GM18517 (cell line): ENCODE measurements around the gene FAF2.

ENCODE experiments used
- ATAC-seq: cut with Tn5 transposase; IDR thresholded peaks from one replicate; pipeline ENCODE4 v1.9.1; 2021; ENCODE audit warnings: mild to moderate bottlenecking, moderate library complexity; ENCODE audit not compliant: unreplicated experiment

FAF2 gene

DNA sequence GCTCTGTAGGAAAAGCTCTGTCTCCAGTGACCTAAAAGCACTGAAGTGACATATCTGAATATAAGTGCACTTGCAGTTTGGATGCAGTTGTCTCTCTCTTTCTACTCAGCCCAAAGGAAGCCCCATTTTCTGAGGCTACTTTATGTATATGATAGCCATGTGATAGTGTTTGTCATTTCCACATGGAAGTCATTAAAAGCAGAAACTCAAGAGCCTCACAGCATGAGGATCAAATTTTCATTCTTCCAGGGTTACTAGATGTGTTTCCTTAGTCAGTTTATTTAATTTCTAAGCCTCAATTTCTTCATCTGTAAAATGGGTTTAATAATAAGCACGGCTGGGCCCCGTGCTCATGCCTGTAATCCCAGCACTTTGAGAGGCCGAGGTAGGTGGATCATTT, 52.3 kb downstream of the FAF2 start:
- no peak for ATAC-seq

DNA sequence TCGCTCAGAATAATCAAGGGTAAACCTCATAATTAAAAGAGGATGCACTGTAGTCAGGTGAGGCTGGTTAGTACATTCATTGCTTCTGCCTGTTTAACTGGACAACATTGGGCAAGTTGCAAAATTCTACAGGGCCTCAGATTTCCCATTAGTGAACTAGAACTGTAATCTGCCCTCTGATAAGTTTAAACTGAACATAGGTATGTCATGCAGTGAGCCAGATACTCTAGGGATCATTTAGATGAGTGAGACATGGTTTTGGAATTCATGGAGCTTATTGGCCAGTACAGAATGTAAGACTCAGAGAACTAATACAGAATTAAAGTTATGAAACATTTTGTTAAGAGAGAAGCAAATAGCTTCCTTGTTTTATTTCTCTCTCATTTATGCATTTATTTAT, 53.1 kb downstream of the FAF2 start:
- no peak for ATAC-seq

DNA sequence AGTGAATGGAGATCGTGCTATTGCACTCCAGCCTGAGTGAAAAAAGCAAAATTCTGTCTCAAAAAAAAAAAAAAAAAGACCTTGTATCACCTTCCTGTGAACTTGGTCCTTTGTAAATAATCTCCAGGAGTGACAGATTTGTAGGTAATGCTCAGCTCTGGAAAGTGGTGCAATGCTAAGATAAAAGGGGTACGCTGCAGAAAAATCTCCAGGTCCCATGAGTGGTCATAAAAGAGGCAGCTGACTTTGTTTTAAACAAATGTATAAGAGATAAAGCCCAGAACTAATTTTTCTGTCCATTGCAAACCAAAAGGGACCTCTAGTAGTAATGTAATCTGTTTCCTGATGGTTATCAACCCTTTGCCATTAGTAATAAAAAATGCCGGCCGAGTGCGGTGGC, 55.3 kb downstream of the FAF2 start:
- ATAC-seq, result no peak

GRCh38 chr5:176507911-176508310, 59.7 kb downstream of the FAF2 start:
- no peak for ATAC-seq

DNA sequence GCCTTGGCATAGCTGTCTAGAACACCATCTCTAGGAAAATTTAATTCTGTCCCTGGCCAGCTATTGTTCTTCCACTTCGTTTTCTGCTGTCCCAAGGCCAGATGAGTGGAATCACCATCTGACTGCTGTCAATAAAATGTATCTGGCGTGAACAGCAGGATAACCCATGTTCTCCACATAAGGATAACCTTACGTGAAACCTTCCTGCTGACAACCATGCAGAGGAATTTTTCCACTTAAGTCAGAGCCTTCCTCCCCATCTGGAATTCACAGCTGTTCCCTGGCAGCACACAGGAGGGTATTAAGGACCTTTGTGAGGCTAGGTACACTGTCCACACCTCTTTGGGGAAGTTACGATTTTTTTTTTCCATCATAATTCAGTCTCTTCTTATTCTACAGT, 60.4 kb downstream of the FAF2 start:
- no peak for ATAC-seq

DNA sequence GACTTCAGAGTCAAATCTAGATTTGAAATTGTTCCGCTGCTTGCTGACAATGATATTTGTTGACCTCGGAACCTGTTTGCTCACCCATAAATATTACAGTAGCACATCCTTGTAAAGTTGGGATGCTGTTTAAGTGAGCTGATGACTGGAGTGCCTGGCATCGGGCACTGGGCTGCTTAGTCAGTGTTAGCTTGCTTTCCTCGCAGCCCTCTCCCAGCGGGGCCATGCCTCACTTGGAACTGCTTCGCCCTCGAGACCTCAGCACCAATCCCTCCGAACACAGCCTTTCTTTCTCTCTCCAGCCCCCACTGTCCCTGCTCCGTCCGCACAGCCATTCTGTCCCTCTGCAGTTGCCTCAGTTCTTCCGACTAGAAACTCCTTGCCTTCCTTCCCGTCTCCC, 65.6 kb downstream of the FAF2 start:
- no peak for ATAC-seq

- ATAC-seq, result no peak
These were observed 66.2 kb downstream of the FAF2 start for GRCh38 chr5:176514244-176514950.

- no peak for ATAC-seq
These were observed 67.2 kb downstream of the FAF2 start for GRCh38 chr5:176515396-176515795.

DNA sequence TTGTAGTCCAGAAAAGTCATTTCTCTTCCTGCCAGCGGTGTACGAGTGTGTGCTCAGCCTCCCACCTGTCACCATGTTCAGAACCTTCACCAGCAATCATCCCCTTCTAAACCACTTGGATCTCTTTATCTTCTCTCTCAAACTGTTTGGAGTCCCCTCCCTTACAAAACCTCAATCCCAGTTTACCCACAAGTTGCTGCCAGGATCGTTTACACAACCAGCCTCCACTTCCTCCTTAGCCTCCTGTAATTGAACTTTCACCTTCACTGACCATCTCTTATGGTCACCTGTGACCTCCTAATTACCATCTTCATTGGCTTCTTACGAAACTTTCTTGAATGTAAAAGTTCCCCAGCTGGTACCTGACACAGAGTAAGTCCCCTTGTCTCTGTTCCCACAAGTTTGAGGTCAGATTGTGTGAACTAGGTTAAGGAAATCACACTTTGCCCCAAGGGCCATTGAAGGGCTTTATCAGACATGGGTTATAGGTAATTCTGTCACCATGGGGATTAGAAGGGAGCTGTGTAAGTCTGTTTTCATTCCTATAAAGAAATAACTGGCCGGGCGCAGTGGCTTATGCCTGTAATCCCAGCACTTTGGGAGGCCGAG, 69.0 kb downstream of the FAF2 start:
- ATAC-seq, result no peak

DNA sequence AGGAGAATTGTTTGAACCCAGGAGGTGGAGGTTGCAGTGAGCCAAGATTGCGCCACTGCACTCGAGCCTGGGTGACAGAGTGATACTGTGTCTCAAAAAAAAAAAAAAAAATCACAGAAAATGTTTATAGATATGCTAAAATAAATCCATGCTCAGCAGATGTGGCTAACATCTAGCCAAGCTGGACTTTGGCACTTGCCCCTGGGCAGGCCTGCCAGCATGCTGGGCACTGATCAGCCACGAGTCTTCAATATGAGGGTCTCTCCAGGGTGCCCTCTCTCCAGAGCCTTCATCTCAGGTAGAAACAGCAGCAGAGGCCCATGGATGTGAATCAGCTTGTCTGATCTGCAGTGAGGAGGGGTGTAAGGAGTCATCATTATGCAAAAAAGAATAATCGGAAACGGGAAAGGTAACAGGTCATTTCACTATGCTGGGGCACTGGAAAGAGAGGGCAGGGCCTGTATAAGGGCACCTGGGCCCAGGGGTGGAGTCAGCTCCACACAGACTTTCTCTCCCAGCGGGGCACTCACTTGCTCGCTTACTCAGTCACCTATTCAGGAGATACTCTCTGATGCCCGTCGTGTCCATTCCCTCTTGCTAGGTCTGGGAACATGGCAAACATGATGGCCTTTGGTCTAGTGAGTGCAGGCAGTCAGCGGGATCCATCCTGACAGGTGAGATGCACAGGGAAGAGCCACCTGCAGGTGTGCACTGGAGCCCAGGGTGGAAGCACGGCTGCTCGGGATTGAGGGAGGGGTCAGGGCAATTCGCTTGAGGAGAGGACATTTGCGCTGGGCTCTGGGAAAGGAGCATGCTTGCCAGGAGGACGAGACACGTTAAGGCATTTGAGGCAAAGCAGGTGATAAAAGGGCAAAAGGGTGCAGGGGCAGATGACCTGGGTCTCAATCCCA, 71.9 kb downstream of the FAF2 start:
- ATAC-seq, result no peak

GRCh38 chr5:176521286-176521685, 73.1 kb downstream of the FAF2 start:
- ATAC-seq, result no peak

- no peak for ATAC-seq
These were observed 73.6 kb downstream of the FAF2 start for GRCh38 chr5:176521699-176522263.

GRCh38 chr5:176524138-176524537, 76.0 kb downstream of the FAF2 start:
- no peak for ATAC-seq

DNA sequence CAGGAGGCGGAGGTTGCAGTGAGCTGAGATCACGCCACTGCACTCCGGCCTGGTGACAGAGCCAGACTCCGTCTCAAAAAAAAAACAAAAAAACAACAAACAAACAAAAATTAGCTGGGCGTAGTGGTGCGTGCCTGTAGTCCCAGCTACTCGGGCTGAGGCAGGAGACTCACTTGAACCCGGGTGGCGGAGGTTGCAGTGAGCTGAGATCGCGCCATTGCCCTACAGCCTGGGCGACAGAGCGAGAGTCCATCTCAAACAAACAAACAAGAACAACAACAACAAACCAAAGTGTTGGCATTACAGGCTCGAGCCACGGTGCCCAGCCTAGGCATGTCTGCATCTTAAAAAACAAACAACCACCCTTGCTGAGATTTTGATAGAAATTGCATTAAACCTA, 76.8 kb downstream of the FAF2 start:
- no peak for ATAC-seq

GRCh38 chr5:176525677-176526076, 77.5 kb downstream of the FAF2 start:
- ATAC-seq, result no peak

GRCh38 chr5:176526462-176526861, 78.3 kb downstream of the FAF2 start:
- ATAC-seq, result no peak

GRCh38 chr5:176527246-176528222, 79.3 kb downstream of the FAF2 start:
- ATAC-seq, result no peak

DNA sequence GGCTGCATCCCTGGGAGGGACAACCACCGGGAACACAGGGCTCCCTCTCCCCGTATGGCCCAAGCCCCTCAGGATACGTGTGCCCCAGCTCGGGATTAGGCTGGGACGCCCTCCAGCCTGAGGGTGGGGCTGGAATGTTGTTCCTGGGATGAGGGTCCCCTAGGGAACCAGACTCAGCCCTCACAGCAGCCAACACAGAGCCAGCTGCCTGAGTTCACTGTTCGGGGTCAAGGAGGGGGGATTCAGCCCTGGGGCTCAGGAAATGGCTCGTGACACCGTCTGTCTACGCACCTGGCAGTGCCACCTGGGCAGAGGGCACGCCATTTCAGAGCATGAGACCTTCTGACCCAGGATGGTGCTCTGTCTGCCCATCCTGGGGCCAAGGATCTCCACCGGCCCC, 80.1 kb downstream of the FAF2 start:
- no peak for ATAC-seq

- ATAC-seq, result no peak
These were observed 80.6 kb downstream of the FAF2 start for GRCh38 chr5:176528761-176529115.

GRCh38 chr5:176529116-176529740, 81.0 kb downstream of the FAF2 start:
- no peak for ATAC-seq
